GM21737 (cell line): ENCODE data around the gene SCLY.
"Not testable (repeated sequence)": the region's sequence is repeated elsewhere in the genome, so short reads cannot be mapped to it uniquely, and the experiment has no call there.

Experiments used
- ATAC-seq: cut with Tn5 transposase; IDR thresholded peaks from one replicate; pipeline ENCODE4 v1.9.1; 2021; ENCODE audit warnings: mild to moderate bottlenecking, moderate library complexity; ENCODE audit not compliant: unreplicated experiment

The SCLY gene, protein sequence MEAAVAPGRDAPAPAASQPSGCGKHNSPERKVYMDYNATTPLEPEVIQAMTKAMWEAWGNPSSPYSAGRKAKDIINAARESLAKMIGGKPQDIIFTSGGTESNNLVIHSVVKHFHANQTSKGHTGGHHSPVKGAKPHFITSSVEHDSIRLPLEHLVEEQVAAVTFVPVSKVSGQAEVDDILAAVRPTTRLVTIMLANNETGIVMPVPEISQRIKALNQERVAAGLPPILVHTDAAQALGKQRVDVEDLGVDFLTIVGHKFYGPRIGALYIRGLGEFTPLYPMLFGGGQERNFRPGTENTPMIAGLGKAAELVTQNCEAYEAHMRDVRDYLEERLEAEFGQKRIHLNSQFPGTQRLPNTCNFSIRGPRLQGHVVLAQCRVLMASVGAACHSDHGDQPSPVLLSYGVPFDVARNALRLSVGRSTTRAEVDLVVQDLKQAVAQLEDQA

DNA sequence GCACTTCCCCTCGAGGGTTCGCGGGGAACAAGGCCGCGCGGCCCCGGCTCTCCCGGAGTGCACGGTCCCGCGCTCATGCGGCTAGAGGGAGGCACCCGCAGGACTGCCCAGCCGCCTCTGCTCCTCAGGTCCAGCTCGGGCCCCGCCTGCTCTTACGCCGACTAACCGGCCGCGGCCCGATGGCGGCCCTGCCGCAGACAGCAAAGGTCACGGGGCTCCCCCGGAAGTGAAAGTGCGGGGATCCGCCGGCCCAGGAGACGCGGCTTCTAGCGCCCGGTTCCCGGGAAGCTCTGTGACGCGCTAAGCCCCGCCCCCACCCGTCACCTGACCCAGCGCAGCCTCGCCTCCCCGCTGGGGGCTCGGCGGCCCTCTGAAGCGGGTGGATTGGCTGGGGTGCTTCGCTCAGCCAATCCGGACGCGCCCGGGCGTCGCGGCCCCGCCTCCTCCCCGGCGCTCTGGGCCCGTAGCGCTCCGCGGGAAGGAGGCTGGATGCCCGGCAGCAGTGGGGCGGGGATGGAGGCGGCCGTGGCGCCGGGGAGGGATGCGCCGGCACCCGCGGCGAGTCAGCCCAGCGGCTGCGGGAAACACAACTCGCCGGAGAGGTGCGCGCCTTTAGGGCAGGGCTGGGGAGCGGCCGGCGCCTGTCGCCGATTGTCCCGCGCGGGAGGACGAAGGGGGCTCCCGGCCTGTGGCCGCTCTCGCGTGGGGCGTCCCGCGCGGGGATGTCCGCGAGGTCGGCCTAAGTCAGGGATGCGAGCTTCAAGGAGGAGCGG, at the start of gene SCLY:
Gene SCLY, plus strand, starts transcription at position 460 of the 773 bp plus-strand sequence. Its CDS starts 54 bp downstream, at position 514.
- peak; percentile 92 for ATAC-seq

DNA sequence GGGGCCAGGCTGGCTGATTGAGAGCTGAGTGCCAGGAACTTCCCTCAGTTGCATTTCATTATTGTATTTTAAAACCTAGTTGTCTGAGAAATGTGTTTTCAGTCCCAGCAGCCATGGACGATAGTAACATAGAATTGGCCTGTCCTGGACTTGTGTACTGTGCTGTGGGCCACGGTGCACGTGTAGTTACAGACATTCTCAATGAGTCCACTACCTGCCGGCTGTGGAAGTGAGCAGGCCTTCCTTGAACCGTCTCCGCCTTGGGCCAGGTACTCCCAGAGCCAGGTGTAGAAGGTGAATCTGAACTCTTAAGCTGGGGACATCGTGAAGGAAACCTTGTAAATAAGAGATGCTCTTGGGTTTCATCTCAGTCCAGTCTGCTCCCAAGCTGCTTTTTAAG, 47.0 kb upstream of the SCLY start:
- no peak for ATAC-seq

DNA sequence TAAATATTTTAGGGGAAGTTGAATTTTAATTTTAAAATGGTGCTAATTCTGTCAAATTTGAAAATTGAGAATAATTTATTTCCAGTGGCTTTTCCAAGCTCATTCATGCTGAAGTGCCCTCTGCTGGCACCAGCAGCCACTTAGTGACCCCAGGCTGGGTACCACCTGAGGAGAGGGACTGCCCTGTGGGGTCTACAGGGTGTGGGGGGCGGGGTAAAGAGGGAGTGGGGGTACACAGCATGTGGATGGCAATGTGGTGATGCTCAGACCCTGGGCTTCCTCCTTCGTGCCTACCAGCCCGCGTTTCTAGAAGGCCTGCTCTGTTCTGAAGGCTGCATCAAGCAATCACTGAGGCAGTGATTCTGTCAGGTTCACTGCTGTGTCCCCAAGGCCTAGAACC, 45.1 kb upstream of the SCLY start:
- ATAC-seq: no peak

DNA sequence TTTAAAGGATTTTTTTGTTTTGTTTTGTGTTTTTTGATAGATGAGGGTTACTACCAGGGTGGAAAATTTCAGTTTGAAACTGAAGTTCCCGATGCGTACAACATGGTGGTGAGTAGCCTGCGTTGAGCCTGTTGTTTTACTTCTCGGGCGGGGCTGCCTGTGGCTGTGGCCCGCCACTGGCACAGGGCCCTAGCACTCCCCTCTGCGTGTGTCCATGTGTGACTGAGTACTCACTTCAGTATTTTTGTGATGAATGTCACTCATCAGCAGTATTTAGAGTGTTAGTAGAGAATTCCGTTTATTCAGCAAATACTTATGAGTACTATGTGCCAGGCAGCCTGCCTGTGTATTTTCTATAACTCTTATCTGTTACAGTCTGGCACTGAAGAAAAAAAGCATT, 44.3 kb upstream of the SCLY start:
- ATAC-seq: no peak

DNA sequence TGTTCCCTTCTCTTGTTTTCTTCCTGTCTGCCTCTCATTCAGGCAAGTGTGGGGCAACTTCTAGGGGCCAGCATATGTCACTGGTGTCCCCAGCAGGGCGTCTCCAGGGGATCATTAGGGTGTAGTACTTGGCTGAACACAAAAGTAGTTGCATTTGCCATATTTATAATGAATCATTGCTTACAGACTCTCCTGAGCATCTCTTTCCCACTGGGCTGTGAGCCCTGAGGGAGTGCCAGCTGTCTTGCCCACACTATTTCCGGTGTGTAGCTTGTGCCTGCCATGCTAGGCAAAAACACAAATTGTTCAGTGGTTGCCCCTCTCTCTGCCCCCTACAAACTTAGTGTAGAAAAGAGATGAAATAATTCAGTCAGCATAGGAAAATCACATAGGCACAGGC, 40.8 kb upstream of the SCLY start:
- ATAC-seq: no peak

DNA sequence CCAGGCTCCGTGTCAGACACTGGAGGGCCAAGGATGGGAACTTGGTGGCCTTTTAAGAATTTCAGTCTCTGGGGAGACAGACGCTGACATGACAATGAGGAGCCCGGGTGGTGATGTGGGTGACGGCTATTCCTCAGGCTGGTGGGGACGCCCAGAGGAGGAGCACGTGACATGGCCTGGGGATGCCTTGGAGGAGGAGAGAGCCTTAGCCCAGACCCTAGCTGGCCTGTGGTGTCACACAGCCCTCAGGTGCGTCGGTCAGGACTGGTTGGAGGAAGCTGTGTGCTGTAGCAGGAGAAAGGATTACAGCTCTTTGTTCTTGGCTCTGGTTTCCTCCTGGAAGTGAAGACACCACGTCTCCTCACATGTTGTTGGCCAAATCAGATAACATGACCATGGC, 40.0 kb upstream of the SCLY start:
- ATAC-seq: no peak

DNA sequence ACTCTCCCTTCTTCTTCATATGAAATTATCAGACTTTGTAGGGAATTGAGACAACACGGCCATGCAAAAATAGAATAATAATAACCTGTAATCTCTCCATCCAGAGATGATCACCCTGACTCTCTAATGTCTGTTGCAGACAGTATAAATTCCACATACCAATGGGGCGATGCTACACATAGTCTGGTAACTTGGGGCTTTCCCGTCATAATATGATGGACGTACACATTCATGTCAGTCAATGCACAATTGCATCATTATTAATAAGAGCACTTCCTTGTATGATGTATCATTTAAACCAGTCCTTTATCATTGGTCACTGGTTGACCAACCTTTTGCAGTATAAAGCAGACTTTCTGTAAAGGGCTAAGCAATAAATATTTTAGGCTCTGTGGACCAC, 39.5 kb upstream of the SCLY start:
- ATAC-seq: no peak

DNA sequence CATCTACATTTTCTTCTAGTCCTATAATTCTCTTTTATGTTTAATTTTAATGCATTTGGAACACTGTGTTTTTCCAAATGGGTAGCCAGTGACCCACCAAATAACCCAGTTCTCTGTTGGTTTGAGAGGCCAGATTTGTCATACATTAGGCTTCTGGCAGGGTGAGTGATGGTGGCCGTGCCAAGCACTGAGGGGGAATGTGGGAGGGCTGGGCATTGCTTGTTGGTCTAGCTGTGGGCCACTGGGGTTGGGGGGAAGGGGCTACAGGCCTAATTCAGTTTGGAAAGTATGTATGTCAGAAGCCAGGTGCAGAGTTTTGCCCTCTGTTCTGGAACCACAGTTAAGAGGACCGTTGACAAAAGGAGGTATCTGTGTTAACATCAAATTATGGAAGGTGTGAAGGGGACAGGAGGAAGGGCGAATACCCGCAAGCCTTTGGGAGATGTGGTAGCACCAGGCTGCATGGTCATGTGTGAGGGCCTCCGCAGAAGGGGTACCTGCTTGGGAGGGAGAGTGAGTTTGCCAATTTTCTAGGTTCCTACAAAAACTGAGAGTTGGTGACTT, 38.1 kb upstream of the SCLY start:
- no peak for ATAC-seq

DNA sequence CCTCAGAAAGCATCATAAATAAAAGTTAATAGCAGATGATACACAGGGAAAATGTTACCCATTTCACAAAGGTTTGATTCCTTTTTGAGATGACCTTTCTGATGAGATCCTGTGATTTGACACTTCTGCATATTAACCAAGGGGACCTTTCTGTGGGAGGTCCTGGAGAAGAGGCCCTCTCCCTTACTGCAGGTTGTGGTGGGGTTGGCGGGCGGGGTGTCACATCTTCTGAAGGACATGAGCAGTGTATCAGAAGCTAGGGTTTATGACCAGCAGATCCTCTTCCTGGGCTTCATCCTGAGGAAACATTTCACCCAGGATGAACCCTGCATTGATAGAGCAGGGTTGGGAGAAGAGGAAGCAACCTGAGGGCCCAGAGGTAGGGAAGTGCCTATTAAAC, 37.2 kb upstream of the SCLY start:
- no peak for ATAC-seq

DNA sequence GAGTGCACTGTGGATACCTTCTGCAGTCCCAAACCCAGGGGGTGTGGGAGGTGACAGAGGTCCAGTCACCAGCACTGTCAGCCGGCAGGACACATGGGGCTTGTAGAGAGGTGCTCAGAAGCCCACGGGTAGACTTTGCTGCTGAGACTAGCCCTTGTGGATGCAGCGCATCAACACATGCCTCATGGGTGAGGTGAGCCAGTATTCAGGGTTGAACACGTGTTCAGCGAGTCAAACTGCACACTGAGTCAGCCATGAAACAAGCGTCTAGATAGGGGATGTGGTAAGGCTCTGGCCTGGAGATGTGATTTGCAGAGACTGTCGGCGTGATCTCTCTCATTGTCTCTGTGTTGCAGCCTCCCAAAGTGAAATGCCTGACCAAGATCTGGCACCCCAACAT, 35.8 kb upstream of the SCLY start:
- no peak for ATAC-seq

DNA sequence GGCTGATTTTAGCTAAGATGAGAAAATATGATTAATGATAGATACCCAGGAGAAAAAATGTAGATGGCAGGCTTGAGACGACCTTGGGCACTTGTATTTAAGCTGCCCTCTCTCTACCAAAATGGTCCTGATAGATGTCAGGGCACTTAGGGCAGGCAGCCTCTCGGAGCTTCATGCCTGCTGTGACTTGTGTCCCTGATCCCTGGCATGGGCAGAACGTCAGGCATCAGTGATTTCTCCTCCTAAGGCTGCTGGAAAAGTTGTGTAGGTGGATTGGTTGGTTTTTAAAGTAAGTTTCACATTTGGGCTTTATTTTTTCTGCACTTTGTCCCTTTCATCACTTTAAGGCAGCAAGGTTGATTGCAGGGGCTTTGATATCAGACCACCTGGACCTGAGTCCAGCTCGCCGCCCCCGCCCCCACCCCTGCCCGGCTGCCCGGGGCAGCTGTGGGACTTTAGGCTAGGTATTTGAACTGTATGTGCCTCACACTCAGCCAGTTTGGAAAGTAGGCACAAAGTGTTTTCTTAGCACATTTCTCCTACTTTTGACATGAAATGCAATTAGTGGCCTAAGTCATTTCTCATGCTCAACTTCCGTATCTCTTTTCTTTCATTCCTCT, 35.0 kb upstream of the SCLY start:
- ATAC-seq: no peak

DNA sequence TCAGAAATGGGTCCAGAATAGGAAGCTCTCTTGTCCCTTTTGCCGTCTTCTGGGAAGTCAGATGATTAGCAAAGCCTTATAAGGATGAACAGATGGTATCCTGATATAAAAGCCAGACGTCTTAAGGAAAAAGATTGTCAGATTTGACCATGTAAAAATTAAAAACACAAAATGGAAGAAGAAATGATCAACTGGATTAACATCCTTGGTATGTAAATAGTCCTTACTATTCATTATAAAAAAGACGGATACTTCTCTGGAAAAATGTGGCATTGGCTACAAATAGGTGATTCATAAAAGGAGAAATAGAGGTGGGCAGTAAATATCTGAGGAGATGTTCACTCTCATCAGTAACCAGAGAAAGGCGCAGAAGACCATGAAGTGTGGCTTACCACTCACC, 33.7 kb upstream of the SCLY start:
- no peak for ATAC-seq

DNA sequence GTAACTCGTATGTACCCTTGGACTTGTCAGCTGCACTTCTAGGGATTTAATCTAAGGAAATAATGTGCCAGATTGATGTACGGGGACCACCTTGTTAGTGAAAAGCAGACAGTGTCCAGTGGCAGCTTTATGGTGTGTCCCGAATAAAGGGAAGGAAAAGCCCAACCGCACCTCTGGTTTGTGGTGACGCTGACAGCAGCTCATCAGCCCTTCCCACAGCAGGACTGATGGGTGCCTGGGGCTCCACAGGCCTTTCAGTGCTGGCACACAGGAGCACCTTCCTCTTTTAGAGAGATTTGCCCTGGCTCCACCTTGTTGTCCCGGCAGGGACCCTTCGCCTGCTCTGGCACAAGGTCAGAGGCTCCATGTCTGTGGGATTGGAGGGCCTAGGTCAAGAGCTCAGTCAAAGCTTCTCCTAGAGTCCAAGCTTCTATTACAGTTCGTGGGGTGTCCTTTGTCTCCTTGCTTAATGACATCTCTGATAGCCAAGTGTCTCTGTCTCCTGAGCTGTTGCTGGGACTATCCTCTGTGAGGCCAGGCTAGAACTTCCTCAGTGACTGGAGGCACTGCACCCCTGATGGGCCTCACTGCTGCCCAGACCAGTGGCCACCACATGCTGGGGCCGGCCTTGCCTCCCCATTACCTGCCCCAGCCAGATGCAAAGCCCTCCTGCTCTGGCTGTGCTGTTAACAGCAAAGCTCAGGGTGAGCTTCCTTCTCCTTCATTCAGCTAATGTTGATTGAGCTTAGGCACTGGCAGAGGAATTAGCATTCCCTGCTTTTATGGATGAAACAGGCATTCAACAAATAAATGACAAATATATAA, 33.0 kb upstream of the SCLY start:
- ATAC-seq: no peak

DNA sequence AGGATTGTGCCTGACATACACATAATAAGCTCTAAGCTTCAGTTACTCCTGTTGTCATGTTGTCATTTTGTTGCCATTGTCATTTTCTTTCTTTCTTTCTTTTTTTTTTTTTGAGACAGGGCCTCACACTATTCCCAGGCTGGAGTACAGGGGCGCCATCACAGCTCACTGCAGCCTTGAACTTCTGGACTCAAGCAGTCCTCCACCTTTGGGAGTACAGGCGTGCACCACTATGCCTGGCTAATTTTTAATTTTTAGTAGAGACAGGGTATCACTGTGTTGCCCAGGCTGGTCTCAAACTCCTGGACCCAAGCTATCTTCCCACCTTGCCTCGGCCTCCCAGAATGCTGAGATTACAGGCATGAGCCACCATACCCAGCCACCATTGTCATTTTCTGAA, 30.9 kb upstream of the SCLY start:
- ATAC-seq: no peak

DNA sequence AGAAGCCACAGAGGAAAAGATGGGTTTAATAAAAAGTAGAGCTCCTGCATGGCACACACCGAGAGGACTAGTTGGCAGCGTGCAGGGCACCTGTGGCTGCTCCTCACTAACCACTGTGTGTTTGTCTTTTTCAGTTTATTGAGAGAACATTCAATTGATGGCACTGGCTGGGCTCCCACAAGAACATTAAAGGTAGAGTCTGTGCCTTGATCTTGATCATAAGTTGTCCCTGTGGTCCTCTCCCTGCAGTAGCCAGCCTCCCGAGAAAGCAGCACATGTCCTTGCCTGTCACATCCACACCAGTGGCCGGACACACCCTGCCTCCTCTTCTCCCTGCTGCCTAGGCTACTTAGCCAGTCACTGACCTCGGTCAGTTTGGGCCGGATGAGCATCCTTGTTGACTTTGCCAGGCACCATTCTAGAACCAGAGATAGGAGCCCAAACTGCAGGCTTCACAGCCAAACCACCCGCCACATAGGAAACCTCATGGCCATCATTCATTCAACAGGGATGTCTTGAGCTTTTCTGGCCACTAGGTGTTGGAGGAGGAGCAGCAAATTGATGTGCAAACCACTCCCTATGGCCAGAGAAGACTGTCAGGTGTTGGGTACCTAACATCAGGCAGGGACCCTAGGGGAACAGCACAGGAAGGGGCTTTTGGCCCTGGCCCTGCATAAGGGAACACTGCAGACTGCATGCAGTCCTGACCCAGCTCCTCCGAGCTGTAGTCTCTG, 30.2 kb upstream of the SCLY start:
- ATAC-seq: no peak

DNA sequence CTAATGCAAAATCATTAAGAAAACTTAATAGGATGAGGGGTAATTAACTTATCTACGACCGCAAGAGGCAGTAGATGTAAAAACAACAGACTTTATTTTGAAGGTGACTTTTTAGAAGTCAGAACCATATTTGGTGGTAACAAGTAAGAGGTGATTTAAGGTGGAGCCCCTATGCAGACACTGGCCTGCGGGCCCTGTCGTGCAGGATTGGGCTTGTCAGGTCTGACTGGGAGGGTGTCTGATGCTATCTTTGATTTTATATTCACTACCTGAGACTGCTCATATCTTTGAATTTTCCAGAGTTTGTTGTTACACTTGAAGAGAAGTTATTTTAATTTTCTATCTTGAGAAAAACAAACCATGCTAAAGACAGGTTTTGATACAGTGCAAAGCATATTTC, 29.1 kb upstream of the SCLY start:
- ATAC-seq: no peak

DNA sequence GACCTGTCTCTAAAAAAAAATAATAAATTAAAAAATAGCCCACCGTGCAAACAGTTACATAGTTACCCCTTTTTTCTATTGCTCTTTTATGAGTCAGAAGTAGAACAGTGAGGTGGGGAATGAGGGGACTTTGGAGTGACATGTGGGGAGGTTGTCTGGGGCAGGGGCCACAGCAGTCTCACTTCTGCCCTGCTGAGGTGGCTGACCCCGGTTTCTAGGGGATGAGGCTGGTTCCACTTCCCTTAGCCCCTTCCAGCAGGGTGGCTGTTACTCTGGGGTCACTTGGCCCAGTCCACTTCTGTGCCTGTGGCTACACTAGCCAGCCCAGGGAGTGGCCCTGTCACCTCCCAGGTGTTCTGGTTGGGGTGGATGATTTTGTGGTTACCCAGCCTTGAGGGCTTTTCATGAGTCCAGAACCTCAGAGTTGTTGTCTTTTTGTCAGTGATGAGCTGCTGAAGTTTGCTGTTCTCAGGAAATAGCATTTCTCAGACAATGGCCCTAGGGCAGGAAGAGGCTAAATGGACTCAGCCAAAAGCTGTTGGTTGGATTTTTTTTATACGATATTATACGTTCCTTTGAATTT, 28.0 kb upstream of the SCLY start:
- no peak for ATAC-seq

DNA sequence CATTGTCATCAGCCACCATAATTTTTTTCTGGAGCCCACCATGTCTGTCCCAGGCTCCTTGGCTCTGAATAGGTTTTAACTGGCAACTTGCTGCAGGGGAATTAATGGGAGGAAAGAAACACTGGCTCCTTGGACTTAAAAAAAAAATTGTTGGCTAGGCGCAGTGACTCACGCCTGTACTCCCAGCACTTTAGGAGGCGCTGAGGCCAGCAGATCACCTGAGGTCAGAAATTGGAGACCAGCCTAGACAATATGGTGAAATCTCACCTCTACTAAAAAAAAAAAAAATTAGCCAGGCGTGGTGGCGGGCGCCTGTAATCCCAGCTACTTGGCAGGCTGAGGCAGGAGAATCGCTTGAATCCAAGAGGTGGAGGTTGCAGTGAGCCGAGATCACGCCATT, 26.8 kb upstream of the SCLY start:
- ATAC-seq: not testable (repeated sequence)

DNA sequence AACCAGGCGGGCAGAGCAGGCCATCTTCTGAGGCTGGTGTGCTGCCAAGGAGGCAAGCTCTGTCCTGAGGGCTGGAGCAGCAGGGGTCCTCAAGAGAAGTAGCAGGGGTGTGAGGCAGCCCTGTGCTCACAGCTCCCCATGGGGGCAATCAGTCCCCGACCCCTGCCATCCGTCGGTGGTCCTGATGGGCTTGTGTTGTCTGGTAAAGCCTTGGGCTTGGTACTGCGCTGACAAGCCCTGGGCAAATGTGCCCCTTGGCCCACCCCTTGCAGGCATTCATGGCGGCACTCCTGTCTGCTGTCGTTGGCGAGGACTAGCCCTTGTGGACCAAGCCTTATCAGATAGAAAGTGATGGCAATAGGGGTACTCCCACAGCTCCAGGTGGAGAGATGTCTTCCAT, 22.6 kb upstream of the SCLY start:
- ATAC-seq: no peak

DNA sequence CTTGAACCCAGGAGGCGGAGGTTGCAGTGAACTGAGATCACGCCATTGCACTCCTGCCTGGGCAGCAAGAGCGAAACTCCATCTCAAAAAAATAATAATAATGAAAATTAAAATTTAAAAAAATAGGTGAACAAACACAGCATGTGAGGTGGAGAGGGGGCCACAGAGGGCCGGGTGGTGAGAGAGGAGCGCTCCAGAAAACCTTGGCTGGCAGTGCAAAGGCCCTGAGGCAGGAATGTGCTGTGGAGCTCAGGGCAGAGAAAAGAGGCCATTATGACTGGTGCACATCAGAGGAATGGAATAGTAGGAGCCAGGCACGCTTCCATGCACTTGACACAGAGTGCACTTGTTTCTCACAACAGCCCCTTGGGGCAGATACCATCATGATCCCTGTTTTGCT, 21.6 kb upstream of the SCLY start:
- no peak for ATAC-seq
